Epidermal melanocyte (primary cell): ENCODE data around the gene SLC52A3.
"Not testable (repeated sequence)": the region's sequence is repeated elsewhere in the genome, so short reads cannot be mapped to it uniquely, and the experiment has no call there.

Experiments
- DNase-seq: peaks from one replicate; pipeline ENCODE4 v3.0.0; 2011; ENCODE audit warnings: low spot score; ENCODE audit not compliant: insufficient read length

Gene SLC52A3

DNA sequence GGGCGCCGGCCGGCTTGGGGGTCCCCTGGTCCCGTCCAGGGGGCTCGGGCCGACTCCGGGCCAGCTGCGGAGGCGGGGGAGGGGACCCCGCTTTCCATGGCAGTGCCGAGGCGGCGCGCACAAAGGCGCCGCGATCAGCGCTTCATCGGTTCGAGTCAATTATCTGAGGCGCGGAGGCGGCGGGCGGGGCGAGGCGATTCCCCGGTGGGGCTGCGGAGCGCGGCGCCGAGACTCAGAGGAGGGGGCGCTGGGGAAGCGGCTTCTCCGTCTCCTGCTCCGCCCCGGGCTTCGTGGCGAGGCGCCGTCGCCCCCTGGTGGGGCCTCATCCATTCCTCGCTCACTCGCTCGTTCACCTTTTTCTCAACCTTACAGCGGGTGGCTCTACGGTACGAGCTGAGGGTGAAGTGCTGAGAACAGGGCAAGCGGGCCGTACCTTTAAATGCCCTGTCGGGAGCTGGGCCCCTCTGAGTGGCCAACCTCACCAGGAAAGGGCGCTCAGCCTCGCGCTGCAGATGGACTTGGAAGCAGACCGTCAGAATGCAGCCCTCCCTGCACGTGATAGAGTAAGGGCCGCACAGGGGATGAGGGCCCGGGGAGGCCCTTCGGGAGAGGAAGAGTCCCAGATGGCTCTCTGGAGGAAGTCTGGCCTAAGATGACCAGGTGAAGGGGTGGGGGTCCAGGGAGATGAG lies 39.9 kb downstream of the SLC52A3 start:
- DNase-seq: no peak

- DNase-seq: no peak
Observed at GRCh38 chr20:726160-726559, 42.1 kb downstream of the SLC52A3 start.

DNA sequence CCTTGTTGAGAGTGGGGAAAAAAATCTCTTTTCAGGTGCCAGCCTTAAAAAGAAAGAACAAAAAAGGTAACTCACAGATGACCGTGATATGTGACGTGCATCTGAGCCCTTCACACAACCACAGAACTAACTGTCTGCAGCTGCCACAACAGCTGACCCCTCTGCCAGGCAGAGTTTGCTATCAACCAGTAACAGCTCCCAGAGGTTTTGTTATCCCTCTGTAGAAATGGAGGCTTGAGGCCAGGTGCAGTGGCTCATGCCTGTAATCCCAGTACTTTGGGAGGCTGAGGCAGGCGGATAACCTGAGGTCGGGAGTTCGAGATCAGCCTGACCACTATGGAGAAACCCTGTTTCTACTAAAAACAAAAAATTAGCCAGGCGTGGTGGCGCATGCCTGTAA lies 42.8 kb downstream of the SLC52A3 start:
- DNase-seq: no peak

DNA sequence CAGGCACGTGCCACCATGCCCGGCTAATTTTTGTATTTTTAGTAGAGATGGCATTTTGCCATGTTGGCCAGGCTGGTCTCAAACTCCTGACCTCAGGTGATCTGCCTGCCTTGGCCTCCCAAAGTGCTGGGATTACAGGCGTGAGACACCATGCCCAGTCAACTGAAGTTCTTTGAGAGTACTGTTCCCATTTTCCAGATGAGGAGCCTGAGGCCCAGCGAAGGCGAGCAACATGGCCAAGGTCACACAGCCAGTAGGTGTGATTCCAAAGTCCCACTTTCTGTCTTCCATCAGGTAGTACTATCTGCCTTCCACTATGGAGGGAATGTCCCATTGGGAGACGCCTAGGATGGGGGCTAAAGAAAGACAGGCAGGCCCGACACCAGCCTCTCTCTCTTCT lies 43.5 kb downstream of the SLC52A3 start:
- DNase-seq: not testable (repeated sequence)

DNA sequence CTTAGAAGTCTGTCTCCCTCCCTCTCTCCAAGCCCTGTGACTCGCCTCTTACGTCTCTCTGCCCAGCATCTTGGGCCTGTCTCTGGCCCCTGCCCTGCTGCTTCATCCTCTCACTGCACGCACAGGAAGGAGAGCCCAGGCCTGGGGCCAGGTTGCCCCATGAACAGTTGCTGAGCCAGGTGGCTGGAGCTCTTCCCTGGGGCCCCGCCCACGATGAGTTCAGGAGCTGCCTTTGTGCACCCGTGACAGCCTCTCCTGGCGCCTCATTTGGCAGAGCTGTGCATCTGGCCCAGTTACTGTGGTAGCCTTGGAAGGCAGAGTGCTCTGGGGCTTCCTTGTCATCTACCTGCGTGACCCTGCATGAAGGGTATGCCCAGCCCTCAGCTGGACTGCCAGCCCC lies 44.5 kb downstream of the SLC52A3 start:
- no peak for DNase-seq

- no peak for DNase-seq
Observed at GRCh38 chr20:722822-723644, 45.3 kb downstream of the SLC52A3 start.

DNA sequence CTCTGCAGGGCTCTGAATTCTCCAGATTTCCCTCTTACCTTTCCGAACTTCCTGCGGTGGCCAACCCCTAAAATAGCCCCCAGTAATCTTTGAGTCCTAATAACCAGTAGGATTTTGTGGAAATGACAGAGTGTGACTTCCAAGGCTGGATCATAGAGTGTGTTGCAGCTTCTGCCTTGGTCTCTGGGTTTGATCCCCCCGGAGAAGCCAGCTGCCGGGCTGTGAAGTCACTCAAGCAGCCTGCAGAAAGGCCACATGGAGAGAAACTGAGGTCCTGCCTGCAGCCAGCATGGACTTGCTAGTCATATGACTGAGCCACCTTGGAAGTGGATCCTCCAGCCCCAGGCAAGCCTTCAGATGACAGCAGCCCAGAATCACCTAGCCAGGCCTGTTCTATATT lies 46.4 kb downstream of the SLC52A3 start:
- no peak for DNase-seq

GRCh38 chr20:719816-720215 lies 48.5 kb downstream of the SLC52A3 start:
- DNase-seq: no peak

DNA sequence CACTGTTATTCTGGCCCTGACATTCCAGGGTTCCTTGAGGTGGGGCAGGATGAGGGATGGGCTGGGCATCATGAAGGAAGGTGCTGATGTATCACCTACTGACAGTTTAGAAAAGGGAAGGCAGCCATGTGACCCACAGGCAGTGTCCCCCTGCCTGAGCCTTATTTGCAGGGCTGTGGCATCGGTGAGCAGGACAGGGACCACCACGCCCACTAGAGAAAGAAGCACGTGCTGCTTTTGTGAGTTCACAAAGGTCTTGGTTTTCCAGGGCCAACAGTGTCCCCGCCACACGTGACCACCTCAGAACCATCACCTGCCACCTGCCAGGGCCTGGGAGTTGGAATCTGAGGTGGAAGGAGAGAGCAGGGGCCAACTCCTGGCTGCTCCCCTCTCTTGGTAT lies 49.2 kb downstream of the SLC52A3 start:
- DNase-seq: no peak

DNA sequence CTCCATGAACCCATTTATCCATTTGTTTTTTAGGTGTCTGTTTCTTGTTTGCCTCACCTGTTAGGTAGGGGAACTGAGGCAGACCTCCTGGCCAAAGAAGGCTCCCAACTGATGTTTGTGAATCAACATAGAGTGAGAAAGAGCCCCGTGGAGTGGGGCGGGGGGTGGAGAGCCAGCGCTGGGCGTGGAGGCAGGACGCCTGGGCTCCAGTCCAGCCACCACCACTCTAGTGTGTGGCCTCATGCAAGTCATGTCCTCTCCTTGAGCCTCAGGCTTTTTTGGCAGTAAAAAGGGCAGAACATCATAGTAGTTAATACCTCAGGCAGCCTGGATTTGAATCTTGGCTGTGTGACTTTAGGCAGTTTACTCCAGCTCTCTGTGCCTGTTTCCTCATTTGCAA lies 50.5 kb downstream of the SLC52A3 start:
- no peak for DNase-seq

DNA sequence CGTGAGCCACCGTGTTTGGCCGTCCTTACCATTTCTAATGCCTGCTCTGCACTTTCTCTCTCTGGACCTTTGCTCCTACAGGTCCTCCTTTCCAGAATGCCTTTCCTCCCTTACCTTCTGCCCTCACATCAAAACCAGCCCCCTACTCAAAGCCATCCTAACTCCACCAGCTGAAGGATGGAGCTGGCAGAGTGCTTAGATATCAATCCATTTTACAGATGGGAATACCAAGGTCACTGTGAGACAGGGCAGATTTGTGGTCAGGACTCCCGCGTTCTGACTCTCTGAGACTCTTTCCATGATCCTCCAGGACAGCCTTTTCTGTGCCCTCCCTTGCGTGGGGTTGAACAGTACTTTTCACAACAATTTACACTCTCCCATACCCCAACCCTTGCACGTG lies 51.0 kb downstream of the SLC52A3 start:
- no peak for DNase-seq

GRCh38 chr20:714453-714852 lies 53.8 kb downstream of the SLC52A3 start:
- DNase-seq: no peak

DNA sequence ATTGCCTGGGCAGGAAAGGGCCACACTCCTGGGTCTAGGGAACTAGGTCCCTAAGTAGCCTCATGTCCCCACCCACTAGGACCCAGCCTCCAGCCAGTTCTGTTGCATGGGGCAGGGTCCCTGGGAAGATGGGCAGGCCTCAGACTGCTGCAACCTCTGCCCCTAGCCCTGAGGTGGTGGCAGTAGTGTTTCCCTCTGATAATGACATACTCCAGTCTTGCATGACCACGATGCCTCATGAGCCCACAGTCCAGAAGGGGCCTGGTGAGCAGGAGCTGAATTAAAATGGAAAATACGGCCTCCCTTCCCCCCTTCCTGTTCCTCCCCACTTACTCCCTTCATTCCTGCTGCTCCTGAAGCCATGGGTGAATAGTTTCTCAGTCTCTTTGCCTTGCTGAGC lies 56.7 kb downstream of the SLC52A3 start:
- DNase-seq: no peak

GRCh38 chr20:710780-711450 lies 57.4 kb downstream of the SLC52A3 start:
- DNase-seq: no peak
